Measurements from ENCODE around the gene DNM3.
"Not testable (repeated sequence)": the region's sequence is repeated elsewhere in the genome, so short reads cannot be mapped to it uniquely, and the experiment has no call there.

DNM3 gene

GRCh38 chr1:172024516-172024915, 183.2 kb downstream of the DNM3 start:
- peaks cover 7% of the 10 kb centered on the region; the same call in 1 of the 2 replicates for H3K4me1 ChIP-seq (ENCODE audit: control insufficient read depth, insufficient read depth, low read length)
- H3K9ac ChIP-seq (ENCODE audit: low read length) = no peak overlapping the region
- H3K36me3 ChIP-seq (ENCODE audit: control insufficient read depth, insufficient read depth, low read length) = no peaks in the 10 kb centered on the region
- H3K27ac ChIP-seq (ENCODE audit: low read depth, low read length) = no peak overlapping the region
- no peak overlapping the region for H3K4me3 ChIP-seq (ENCODE audit: low read depth, low read length)
- no peaks in the 10 kb centered on the region for H3K9me3 ChIP-seq (ENCODE audit: control insufficient read depth, insufficient read depth, low read depth, low read length)
- H3K27me3 ChIP-seq (ENCODE audit: control insufficient read depth, insufficient read depth, low read length) = no peaks in the 10 kb centered on the region

- not testable (repeated sequence) for H3K9ac ChIP-seq (ENCODE audit: low read length); H3K4me3 ChIP-seq (ENCODE audit: low read depth, low read length); H3K4me1 ChIP-seq (ENCODE audit: control insufficient read depth, insufficient read depth, low read length); H3K36me3 ChIP-seq (ENCODE audit: control insufficient read depth, insufficient read depth, low read length); H3K9me3 ChIP-seq (ENCODE audit: control insufficient read depth, insufficient read depth, low read depth, low read length); H3K27ac ChIP-seq (ENCODE audit: low read depth, low read length); H3K27me3 ChIP-seq (ENCODE audit: control insufficient read depth, insufficient read depth, low read length)
Measured at GRCh38 chr1:172024944-172025738, 183.8 kb downstream of the DNM3 start.

GRCh38 chr1:172040466-172040865, 199.2 kb downstream of the DNM3 start:
- H3K4me3 ChIP-seq (ENCODE audit: low read depth, low read length) = no peak overlapping the region
- no peaks in the 10 kb centered on the region for H3K27me3 ChIP-seq (ENCODE audit: control insufficient read depth, insufficient read depth, low read length)
- H3K9ac ChIP-seq (ENCODE audit: low read length) = no peak overlapping the region
- H3K27ac ChIP-seq (ENCODE audit: low read depth, low read length) = no peak overlapping the region
- no peaks in the 10 kb centered on the region for H3K4me1 ChIP-seq (ENCODE audit: control insufficient read depth, insufficient read depth, low read length)
- no peaks in the 10 kb centered on the region for H3K36me3 ChIP-seq (ENCODE audit: control insufficient read depth, insufficient read depth, low read length)
- H3K9me3 ChIP-seq (ENCODE audit: control insufficient read depth, insufficient read depth, low read depth, low read length) = no peaks in the 10 kb centered on the region

- Histone ChIP-seq H3K4me1 (ENCODE audit: control insufficient read depth, insufficient read depth, low read length) (no peaks in the 10 kb centered on the region), H3K9ac (ENCODE audit: low read length) (no peak overlapping the region), H3K9me3 (ENCODE audit: control insufficient read depth, insufficient read depth, low read depth, low read length) (no peaks in the 10 kb centered on the region), H3K4me3 (ENCODE audit: low read depth, low read length) (no peak overlapping the region), H3K27ac (ENCODE audit: low read depth, low read length) (no peak overlapping the region), H3K27me3 (ENCODE audit: control insufficient read depth, insufficient read depth, low read length) (no peaks in the 10 kb centered on the region), H3K36me3 (ENCODE audit: control insufficient read depth, insufficient read depth, low read length) (no peaks in the 10 kb centered on the region)
Measured at GRCh38 chr1:172041102-172041501, 199.8 kb downstream of the DNM3 start.

GRCh38 chr1:172041742-172042141, 200.4 kb downstream of the DNM3 start:
- Histone ChIP-seq H3K27me3 (ENCODE audit: control insufficient read depth, insufficient read depth, low read length) (no peaks in the 10 kb centered on the region), H3K27ac (ENCODE audit: low read depth, low read length) (no peak overlapping the region), H3K4me1 (ENCODE audit: control insufficient read depth, insufficient read depth, low read length) (no peaks in the 10 kb centered on the region)

GRCh38 chr1:172043900-172044299, 202.6 kb downstream of the DNM3 start:
- Histone ChIP-seq H3K4me1 (ENCODE audit: control insufficient read depth, insufficient read depth, low read length) (no peaks in the 10 kb centered on the region), H3K36me3 (ENCODE audit: control insufficient read depth, insufficient read depth, low read length) (no peaks in the 10 kb centered on the region), H3K27ac (ENCODE audit: low read depth, low read length) (no peak overlapping the region), H3K9me3 (ENCODE audit: control insufficient read depth, insufficient read depth, low read depth, low read length) (no peaks in the 10 kb centered on the region), H3K9ac (ENCODE audit: low read length) (no peak overlapping the region), H3K27me3 (ENCODE audit: control insufficient read depth, insufficient read depth, low read length) (no peaks in the 10 kb centered on the region), H3K4me3 (ENCODE audit: low read depth, low read length) (no peak overlapping the region)

More at GRCh38 chr1:172041742-172042141, 200.4 kb downstream of the DNM3 start:
- Histone ChIP-seq H3K36me3 (ENCODE audit: control insufficient read depth, insufficient read depth, low read length) (no peaks in the 10 kb centered on the region), H3K4me3 (ENCODE audit: low read depth, low read length) (no peak overlapping the region), H3K9ac (ENCODE audit: low read length) (no peak overlapping the region), H3K9me3 (ENCODE audit: control insufficient read depth, insufficient read depth, low read depth, low read length) (no peaks in the 10 kb centered on the region)

GRCh38 chr1:172051898-172052297, 210.6 kb downstream of the DNM3 start:
- Histone ChIP-seq H3K9me3 (ENCODE audit: control insufficient read depth, insufficient read depth, low read depth, low read length) (peaks cover 3% of the 10 kb centered on the region; the same call in 1 of the 2 replicates), H3K36me3 (ENCODE audit: control insufficient read depth, insufficient read depth, low read length) (no peaks in the 10 kb centered on the region), H3K4me1 (ENCODE audit: control insufficient read depth, insufficient read depth, low read length) (peaks cover 4% of the 10 kb centered on the region; the same call in 1 of the 2 replicates), H3K9ac (ENCODE audit: low read length) (no peak overlapping the region), H3K4me3 (ENCODE audit: low read depth, low read length) (no peak overlapping the region), H3K27ac (ENCODE audit: low read depth, low read length) (no peak overlapping the region), H3K27me3 (ENCODE audit: control insufficient read depth, insufficient read depth, low read length) (no peaks in the 10 kb centered on the region)

- H3K4me3 ChIP-seq (ENCODE audit: low read depth, low read length) = no peak overlapping the region
- H3K27me3 ChIP-seq (ENCODE audit: control insufficient read depth, insufficient read depth, low read length) = no peaks in the 10 kb centered on the region
- no peaks in the 10 kb centered on the region for H3K36me3 ChIP-seq (ENCODE audit: control insufficient read depth, insufficient read depth, low read length)
- peaks cover 4% of the 10 kb centered on the region; the same call in 1 of the 2 replicates for H3K4me1 ChIP-seq (ENCODE audit: control insufficient read depth, insufficient read depth, low read length)
- H3K9me3 ChIP-seq (ENCODE audit: control insufficient read depth, insufficient read depth, low read depth, low read length) = peaks cover 3% of the 10 kb centered on the region; the same call in 1 of the 2 replicates
- no peak overlapping the region for H3K9ac ChIP-seq (ENCODE audit: low read length)
- no peak overlapping the region for H3K27ac ChIP-seq (ENCODE audit: low read depth, low read length)
Measured at GRCh38 chr1:172054172-172054571, 212.9 kb downstream of the DNM3 start.

GRCh38 chr1:172055816-172056419, 214.6 kb downstream of the DNM3 start:
- not testable (repeated sequence) for H3K9ac ChIP-seq (ENCODE audit: low read length)

GRCh38 chr1:172068334-172068733, 227.0 kb downstream of the DNM3 start:
- H3K27me3 ChIP-seq (ENCODE audit: control insufficient read depth, insufficient read depth, low read length) = no peaks in the 10 kb centered on the region
- no peak overlapping the region for H3K4me3 ChIP-seq (ENCODE audit: low read depth, low read length)
- H3K9me3 ChIP-seq (ENCODE audit: control insufficient read depth, insufficient read depth, low read depth, low read length) = no peaks in the 10 kb centered on the region
- H3K27ac ChIP-seq (ENCODE audit: low read depth, low read length) = no peak overlapping the region
- no peaks in the 10 kb centered on the region for H3K36me3 ChIP-seq (ENCODE audit: control insufficient read depth, insufficient read depth, low read length)
- H3K9ac ChIP-seq (ENCODE audit: low read length) = no peak overlapping the region
- H3K4me1 ChIP-seq (ENCODE audit: control insufficient read depth, insufficient read depth, low read length) = no peaks in the 10 kb centered on the region

More at GRCh38 chr1:172055816-172056419, 214.6 kb downstream of the DNM3 start:
- H3K36me3 ChIP-seq (ENCODE audit: control insufficient read depth, insufficient read depth, low read length); H3K9me3 ChIP-seq (ENCODE audit: control insufficient read depth, insufficient read depth, low read depth, low read length); H3K4me1 ChIP-seq (ENCODE audit: control insufficient read depth, insufficient read depth, low read length); H3K27me3 ChIP-seq (ENCODE audit: control insufficient read depth, insufficient read depth, low read length); H3K4me3 ChIP-seq (ENCODE audit: low read depth, low read length); H3K27ac ChIP-seq (ENCODE audit: low read depth, low read length): not testable (repeated sequence)

GRCh38 chr1:172069051-172069450, 227.8 kb downstream of the DNM3 start:
- H3K27me3 ChIP-seq (ENCODE audit: control insufficient read depth, insufficient read depth, low read length) = no peaks in the 10 kb centered on the region
- no peaks in the 10 kb centered on the region for H3K36me3 ChIP-seq (ENCODE audit: control insufficient read depth, insufficient read depth, low read length)
- H3K9me3 ChIP-seq (ENCODE audit: control insufficient read depth, insufficient read depth, low read depth, low read length) = no peaks in the 10 kb centered on the region
- H3K4me3 ChIP-seq (ENCODE audit: low read depth, low read length) = no peak overlapping the region
- no peaks in the 10 kb centered on the region for H3K4me1 ChIP-seq (ENCODE audit: control insufficient read depth, insufficient read depth, low read length)
- H3K27ac ChIP-seq (ENCODE audit: low read depth, low read length) = no peak overlapping the region
- H3K9ac ChIP-seq (ENCODE audit: low read length) = no peak overlapping the region

Measured in HUES6 (cell line).